IMR-90 (cell line): ENCODE results near the gene TOMM40. TPM values are rescaled to one million over a fixed set of nuclear protein-coding genes. Genes with fewer than 3 reads are reported as not detected.

ENCODE experiments used
- ATAC-seq: fragments of 200-7000 bp; cut with Tn5 transposase; 2 replicates; pipeline ENCODE4 v1.9.1; 2020; ENCODE audit warnings: low read depth, mild to moderate bottlenecking, moderate library complexity
- BruUV-seq: library from RNA; stranded (reverse); fragments of 400-500 nt; replicated peaks from 2 replicates; lab custom pipeline; 2021; lab: Mats Ljungman, UMichigan
- CTCF ChIA-PET: fragments of 300-600 bp; formaldehyde crosslinking; extraction: SDS; loops from one replicate; lab custom pipeline; 2021; ENCODE audit warnings: antibody characterized with exemption; lab: Yijun Ruan, JAX
- POLR2A ChIA-PET: fragments of 300-600 bp; sonication (Branson Sonifier 250); formaldehyde crosslinking; loops from one replicate; lab custom pipeline; 2022; ENCODE audit warnings: antibody characterized with exemption; ENCODE audit not compliant: unreplicated experiment; lab: Charles Lee
- DNase-seq: peaks from one replicate; pipeline ENCODE4 v3.0.0; 2013
- H2AFZ ChIP-seq: replicated peaks from 2 replicates; pipeline ENCODE3; 2013; ENCODE audit warnings: low read length, mild to moderate bottlenecking; ENCODE audit not compliant: poor library complexity
- H2AK5ac ChIP-seq: 2 replicates; pipeline ENCODE4 v1.6.1; 2013; ENCODE audit warnings: low read depth, low read length, inconsistent platforms
- H2AK9ac ChIP-seq: replicated peaks from 2 replicates; pipeline ENCODE3; 2013; ENCODE audit warnings: mild to moderate bottlenecking, low read depth, low read length, moderate library complexity; ENCODE audit not compliant: poor library complexity
- H2BK120ac ChIP-seq: 2 replicates; pipeline ENCODE4 v1.6.1; 2013; ENCODE audit warnings: low read depth, low read length, inconsistent platforms
- H2BK15ac ChIP-seq: 3 replicates; pipeline ENCODE4 v1.6.1; 2013; ENCODE audit warnings: low read depth, low read length, inconsistent platforms
- H2BK20ac ChIP-seq: 2 replicates; pipeline ENCODE4 v1.6.1; 2013; ENCODE audit warnings: low read depth, mild to moderate bottlenecking, inconsistent platforms, low read length, moderate library complexity
- H2BK5ac ChIP-seq: 2 replicates; pipeline ENCODE4 v1.6.1; 2013; ENCODE audit warnings: mild to moderate bottlenecking, low read depth, low read length, inconsistent platforms; ENCODE audit not compliant: poor library complexity, severe bottlenecking
- H3K14ac ChIP-seq: replicated peaks from 2 replicates; pipeline ENCODE4 v1.6.1; 2013; ENCODE audit warnings: low read depth, low read length, inconsistent platforms
- H3K18ac ChIP-seq: 2 replicates; pipeline ENCODE4 v1.6.1; 2013; ENCODE audit warnings: low read depth, low read length, control low read depth
- H3K23ac ChIP-seq: 2 replicates; pipeline ENCODE4 v1.6.1; 2013; ENCODE audit warnings: low read depth, low read length, inconsistent platforms
- H3K27ac ChIP-seq: 2 replicates; pipeline ENCODE4 v1.5.1; 2013; ENCODE audit warnings: mild to moderate bottlenecking, control low read depth, low read length; ENCODE audit not compliant: insufficient read depth
- H3K27me3 ChIP-seq: 2 replicates; pipeline ENCODE4 v1.6.1; 2013; ENCODE audit warnings: low read length; ENCODE audit not compliant: control insufficient read depth, insufficient read depth
- H3K36me3 ChIP-seq: 2 replicates; pipeline ENCODE4 v1.6.1; 2013; ENCODE audit warnings: low read length, mixed read lengths; ENCODE audit not compliant: control insufficient read depth, insufficient read depth
- H3K4ac ChIP-seq: 2 replicates; pipeline ENCODE4 v1.6.1; 2013; ENCODE audit warnings: low read depth, low read length, inconsistent platforms
- H3K4me1 ChIP-seq: 2 replicates; pipeline ENCODE4 v1.6.1; 2013; ENCODE audit warnings: low read length, mixed read lengths; ENCODE audit not compliant: control insufficient read depth, insufficient read depth
- H3K4me2 ChIP-seq: 2 replicates; pipeline ENCODE4 v1.6.1; 2013; ENCODE audit warnings: low read depth, mild to moderate bottlenecking, control low read depth, low read length, moderate library complexity
- H3K4me3 ChIP-seq: 2 replicates; pipeline ENCODE4 v1.5.1; 2013; ENCODE audit warnings: low read depth, mild to moderate bottlenecking, control low read depth, low read length, moderate library complexity; ENCODE audit not compliant: insufficient read depth
- H3K56ac ChIP-seq: 2 replicates; pipeline ENCODE4 v1.6.1; 2013; ENCODE audit warnings: low read length, inconsistent platforms; ENCODE audit not compliant: insufficient read depth; ENCODE audit errors: extremely low read depth
- H3K79me1 ChIP-seq, 2 experiments: 2 replicates each; pipeline ENCODE4 v1.6.1; 2013; ENCODE audit warnings: low read length in 2 of 2, inconsistent platforms in 1 of 2, low read depth in 1 of 2
- H3K9ac ChIP-seq: 2 replicates; pipeline ENCODE4 v1.6.1; 2013; ENCODE audit warnings: low read depth, low read length, control low read depth
- H3K9me1 ChIP-seq: 2 replicates; pipeline ENCODE4 v1.6.1; 2013; ENCODE audit warnings: low read length, inconsistent platforms; ENCODE audit not compliant: insufficient read depth
- H3K9me3 ChIP-seq: 2 replicates; pipeline ENCODE4 v1.6.1; 2013; ENCODE audit warnings: low read length; ENCODE audit not compliant: control insufficient read depth, insufficient read depth
- H4K20me1 ChIP-seq: 2 replicates; pipeline ENCODE4 v1.6.1; 2013; ENCODE audit warnings: low read length, inconsistent platforms; ENCODE audit not compliant: insufficient read depth
- H4K5ac ChIP-seq: 2 replicates; pipeline ENCODE4 v1.6.1; 2013; ENCODE audit warnings: mild to moderate bottlenecking, low read depth, low read length, control low read depth
- H4K8ac ChIP-seq, 2 experiments: 2 replicates each; pipeline ENCODE4 v1.6.1; 2013; ENCODE audit warnings: low read depth in 2 of 2, low read length in 2 of 2, control low read depth in 1 of 2, inconsistent platforms in 1 of 2
- H4K91ac ChIP-seq: 2 replicates; pipeline ENCODE4 v1.6.1; 2013; ENCODE audit warnings: low read depth, low read length, inconsistent platforms; ENCODE audit not compliant: insufficient read depth
- CHD1 ChIP-seq: IDR thresholded peaks from 2 replicates; pipeline ENCODE4 v1.6.1; 2012; ENCODE audit warnings: low read depth, low read length, improper control_type of control experiment
- ELK1 ChIP-seq: fragments of 150-350 bp; IDR thresholded peaks from 2 replicates; pipeline ENCODE4 v1.6.1; 2016; ENCODE audit warnings: low read depth, mild to moderate bottlenecking, low read length, moderate library complexity, borderline replicate concordance
- MAFK ChIP-seq: IDR thresholded peaks from 2 replicates; pipeline ENCODE4 v1.6.1; 2012; ENCODE audit warnings: low read depth, low read length, improper control_type of control experiment
- MXI1 ChIP-seq: IDR thresholded peaks from 2 replicates; pipeline ENCODE4 v1.6.1; 2012; ENCODE audit warnings: low read depth, mild to moderate bottlenecking, low read length, moderate library complexity, borderline replicate concordance
- NFE2L2 ChIP-seq: fragments of 150-350 bp; IDR thresholded peaks from 2 replicates; pipeline ENCODE4 v1.6.1; 2016; ENCODE audit warnings: low read depth, mild to moderate bottlenecking, low read length
- POLR2A ChIP-seq: IDR thresholded peaks from 2 replicates; pipeline ENCODE4 v1.6.1; 2012; ENCODE audit warnings: mild to moderate bottlenecking, low read depth, low read length
- RAD21 ChIP-seq: IDR thresholded peaks from 2 replicates; pipeline ENCODE4 v1.6.1; 2012; ENCODE audit warnings: low read length, improper control_type of control experiment
- RFX5 ChIP-seq: IDR thresholded peaks from 2 replicates; pipeline ENCODE4 v1.8.0; 2012; ENCODE audit warnings: low read depth, mild to moderate bottlenecking, low read length, moderate library complexity
- USF2 ChIP-seq: fragments of 150-350 bp; IDR thresholded peaks from 2 replicates; pipeline ENCODE4 v1.6.1; 2017; ENCODE audit warnings: mild to moderate bottlenecking, antibody characterized with exemption, low read length, low read depth
- WGBS, 2 experiments: methylation state at CpG; one replicate each; pipeline versions ENCODE4 v1.1.5 to v1.1.7; 2013; ENCODE audit warnings: missing lambda C conversion rate in 2 of 2; ENCODE audit not compliant: insufficient read length in 1 of 2; ENCODE audit errors: extremely low coverage in 2 of 2; 5-methylcytosine and 5-hydroxymethylcytosine counted together
- dilution Hi-C: fragments of 300-500 bp; cut with HindIII; formaldehyde crosslinking; loops from one replicate; pipeline ENCODE4 v1.14.3; 2018; ENCODE audit warnings: low sequenced_read_pairs; ENCODE audit not compliant: unreplicated experiment
- in situ Hi-C: fragments of 300-500 bp; cut with MboI; formaldehyde crosslinking; loops from 3 replicates; pipeline ENCODE4 v1.14.3; 2019; ENCODE audit warnings: low sequenced_read_pairs, inconsistent platforms, mixed read lengths
- intact Hi-C: fragments of 100-400 bp; cut with micrococcal nuclease; formaldehyde crosslinking; loops from 2 replicates; pipeline ENCODE4 v1.10.0; 2022
- polyA plus RNA-seq, 3 experiments: library from polyadenylated mRNA; depleted of rRNA; stranded (reverse); fragments of >200 nt; gene quantifications; 2 replicates each; pipeline ENCODE4 v1.2.3, GENCODE V29; 2012; ENCODE audit warnings: low replicate concordance in 1 of 3
- total RNA-seq: library from RNA; depleted of rRNA; stranded (reverse); fragments of >200 nt; gene quantifications from 2 replicates; pipeline ENCODE4 v1.2.3, GENCODE V29; 2012

TOMM40 gene
- total and polyA plus RNA-seq, 2 of the 4 experiments (the other 2 are of a cell fraction): 54.8 to 62.6 TPM

- no peak overlapping the region for H2AK9ac ChIP-seq
- no peak overlapping the region for H4K8ac ChIP-seq
- H3K56ac ChIP-seq: no peak overlapping the region
- H2BK15ac ChIP-seq: no peak overlapping the region
- TF ChIP-seq MAFK (no peak), RFX5 (no peak), NFE2L2 (no peak), RAD21 (no peak), CHD1 (no peak), MXI1 (no peak), ELK1 (no peak), USF2 (no peak), POLR2A (no peak)
- no peak overlapping the region for H4K91ac ChIP-seq
- no peaks in the 10 kb centered on the region for H3K36me3 ChIP-seq
- H3K4me2 ChIP-seq: no peak overlapping the region
- ATAC-seq: no peak
- H3K23ac ChIP-seq: no peak overlapping the region
- H3K27me3 ChIP-seq: peaks cover 8% of the 10 kb centered on the region
- ChIA-PET CTCF (interaction anchor here (1.2 kb wide), 1 partner anchor 151 kb away, joined by 3 read pairs; no protein-coding TSS in a partner anchor), POLR2A (no interaction called here)
- H3K4ac ChIP-seq: no peak overlapping the region
- H2BK20ac ChIP-seq: no peak overlapping the region
- peaks cover 14% of the 10 kb centered on the region for H3K4me1 ChIP-seq
- H3K14ac ChIP-seq: no peak overlapping the region
- DNase-seq: no peak
- no peak overlapping the region for H2AFZ ChIP-seq
- no peaks in the 10 kb centered on the region for H3K9me3 ChIP-seq
- H3K4me3 ChIP-seq: no peak overlapping the region
- in situ Hi-C loops: no loop called here
- H3K27ac ChIP-seq: no peak overlapping the region
- no peak overlapping the region for H2BK120ac ChIP-seq
- no peaks in the 10 kb centered on the region; a peak in 1 of 4 replicates for H3K79me1 ChIP-seq
- H4K20me1 ChIP-seq: 0 out of 2 replicates have a peak, but pooled peaks cover 2% of the 10 kb centered on the region
- intact Hi-C loops: no loop called here
- no peaks in the 10 kb centered on the region for H3K9me1 ChIP-seq
- WGBS, 2 experiments: 96% methylated on average over 23 of the region's 44 CpGs; no CpG with 5 or more reads in 1 of the 2 experiments
- H3K9ac ChIP-seq: no peak overlapping the region
- dilution Hi-C loops: no loop called here
- no peak overlapping the region for H2AK5ac ChIP-seq
- H3K18ac ChIP-seq: no peak overlapping the region
- no TSS peak for BruUV-seq
- H4K5ac ChIP-seq: no peak overlapping the region
- no peak overlapping the region for H2BK5ac ChIP-seq
These were observed 17.8 kb downstream of the TOMM40 start for GRCh38 chr19:44908836-44909261.
